ENCODE data around the gene MPL. TPM values are rescaled to one million over a fixed set of nuclear protein-coding genes. Genes with fewer than 3 reads are reported as not detected.

Gene MPL
- total RNA-seq, 2 donors from 2014 or later, result 0.64 to 1.2 TPM

GRCh38 chr1:43312212-43312623 is 25.4 kb upstream of the MPL start:
- no peak overlapping the region for H3K9ac ChIP-seq (ENCODE audit: extremely low read depth, low read length, poor library complexity, severe bottlenecking)
- no peak for DNase-seq

DNA sequence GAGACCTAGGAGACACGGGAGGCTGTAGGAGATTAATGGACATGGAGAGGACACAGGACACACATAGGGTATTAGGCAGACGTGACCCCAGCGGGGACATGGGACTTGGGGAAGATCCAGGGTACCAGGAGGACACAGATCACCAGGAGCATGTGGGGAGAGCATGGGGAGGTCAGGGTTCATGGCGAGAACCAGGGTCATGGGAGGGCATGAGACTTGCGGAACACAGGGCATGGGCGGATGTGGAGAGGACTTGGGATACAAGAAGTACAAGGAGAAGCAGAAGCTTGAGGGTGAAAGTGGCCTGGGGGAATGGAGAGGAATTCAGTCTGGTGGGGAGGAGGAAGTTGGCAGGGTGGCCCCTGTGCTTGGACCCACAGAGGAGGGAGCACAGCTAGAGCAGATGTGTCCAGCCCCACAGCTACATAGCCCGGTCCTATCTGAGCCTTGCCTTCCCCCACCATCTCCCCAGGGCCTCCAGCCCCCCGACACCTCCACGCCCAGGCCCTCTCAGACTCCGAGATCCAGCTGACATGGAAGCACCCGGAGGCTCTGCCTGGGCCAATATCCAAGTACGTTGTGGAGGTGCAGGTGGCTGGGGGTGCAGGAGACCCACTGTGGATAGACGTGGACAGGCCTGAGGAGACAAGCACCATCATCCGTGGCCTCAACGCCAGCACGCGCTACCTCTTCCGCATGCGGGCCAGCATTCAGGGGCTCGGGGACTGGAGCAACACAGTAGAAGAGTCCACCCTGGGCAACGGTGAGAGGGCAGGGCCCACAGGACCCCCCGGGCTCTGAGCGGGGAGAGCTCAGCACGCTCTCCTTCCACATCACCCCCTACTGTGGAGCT is 24.7 kb upstream of the MPL start:
- Histone ChIP-seq H3K36me3 (ENCODE audit: control insufficient read depth, insufficient read depth, low read length) (no peaks in the 10 kb centered on the region), H3K4me3 (ENCODE audit: low read length) (no peak overlapping the region), H3K4me1 (ENCODE audit: control insufficient read depth, insufficient read depth, low read length) (no peaks in the 10 kb centered on the region), H3K27me3 (ENCODE audit: control insufficient read depth, insufficient read depth, low read length, poor library complexity, severe bottlenecking) (no peaks in the 10 kb centered on the region), H3K9ac (ENCODE audit: extremely low read depth, low read length, poor library complexity, severe bottlenecking) (no peak overlapping the region), H3K9me3 (ENCODE audit: control insufficient read depth, low read length) (no peaks in the 10 kb centered on the region), H3K27ac (ENCODE audit: low read depth, low read length) (no peak overlapping the region)
- no peaks in the 10 kb centered on the region for H3K36me3 Mint-ChIP-seq (ENCODE audit: low read depth)
- TF ChIP-seq CTCF (conservative IDR thresholded peaks at IDR 0.05), result no peak
- H3K4me1 Mint-ChIP-seq, result peaks cover 1% of the 10 kb centered on the region
- H3K27ac Mint-ChIP-seq, result no peak overlapping the region
- no peak overlapping the region for H3K4me3 Mint-ChIP-seq
- H3K9me3 Mint-ChIP-seq, result no peaks in the 10 kb centered on the region
- no peak for DNase-seq
- H3K27me3 Mint-ChIP-seq (ENCODE audit: insufficient read depth), result peaks cover 3% of the 10 kb centered on the region
- WGBS, 2 experiments (ENCODE audit: insufficient coverage in 1 of 2, insufficient read length in 1 of 2), result 93 to 97% methylated on average over 10 to 24 of the region's 24 CpGs

More at GRCh38 chr1:43312212-43312623, 25.4 kb upstream of the MPL start:
- Mint-ChIP-seq H3K9me3 (no peaks in the 10 kb centered on the region), H3K27ac (no peak overlapping the region), H3K27me3 (ENCODE audit: insufficient read depth) (peaks cover 3% of the 10 kb centered on the region), H3K36me3 (ENCODE audit: low read depth) (no peaks in the 10 kb centered on the region), H3K4me3 (no peak overlapping the region), H3K4me1 (no peaks in the 10 kb centered on the region)
- no peaks in the 10 kb centered on the region for H3K36me3 ChIP-seq (ENCODE audit: control insufficient read depth, insufficient read depth, low read length)
- H3K4me3 ChIP-seq (ENCODE audit: low read length), result no peak overlapping the region
- no peak for TF ChIP-seq CTCF (conservative IDR thresholded peaks at IDR 0.05)
- no peaks in the 10 kb centered on the region for H3K27me3 ChIP-seq (ENCODE audit: control insufficient read depth, insufficient read depth, low read length, poor library complexity, severe bottlenecking)
- no peak overlapping the region for H3K27ac ChIP-seq (ENCODE audit: low read depth, low read length)
- H3K4me1 ChIP-seq (ENCODE audit: control insufficient read depth, insufficient read depth, low read length), result no peaks in the 10 kb centered on the region
- WGBS, 2 experiments (ENCODE audit: insufficient coverage in 1 of 2, insufficient read length in 1 of 2), result 87 to 95% methylated on average over 3 to 19 of the region's 19 CpGs
- no peaks in the 10 kb centered on the region for H3K9me3 ChIP-seq (ENCODE audit: control insufficient read depth, low read length)

GRCh38 chr1:43313771-43314170 is 23.8 kb upstream of the MPL start:
- H3K27ac ChIP-seq (ENCODE audit: low read depth, low read length), result no peak overlapping the region
- Mint-ChIP-seq H3K27me3 (ENCODE audit: insufficient read depth) (peaks cover 3% of the 10 kb centered on the region), H3K4me3 (no peak overlapping the region), H3K9me3 (no peaks in the 10 kb centered on the region), H3K36me3 (ENCODE audit: low read depth) (no peaks in the 10 kb centered on the region), H3K4me1 (peaks cover 5% of the 10 kb centered on the region), H3K27ac (no peak overlapping the region)
- no peaks in the 10 kb centered on the region for H3K27me3 ChIP-seq (ENCODE audit: control insufficient read depth, insufficient read depth, low read length, poor library complexity, severe bottlenecking)
- H3K36me3 ChIP-seq (ENCODE audit: control insufficient read depth, insufficient read depth, low read length), result no peaks in the 10 kb centered on the region
- H3K4me1 ChIP-seq (ENCODE audit: control insufficient read depth, insufficient read depth, low read length), result no peaks in the 10 kb centered on the region
- H3K4me3 ChIP-seq (ENCODE audit: low read length), result no peak overlapping the region
- no peak for DNase-seq
- no peaks in the 10 kb centered on the region for H3K9me3 ChIP-seq (ENCODE audit: control insufficient read depth, low read length)
- WGBS, 2 experiments (ENCODE audit: insufficient coverage in 1 of 2, insufficient read length in 1 of 2), result 98 to 100% methylated on average over 3 to 9 of the region's 10 CpGs
- no peak for TF ChIP-seq CTCF (conservative IDR thresholded peaks at IDR 0.05)
- H3K9ac ChIP-seq (ENCODE audit: extremely low read depth, low read length, poor library complexity, severe bottlenecking), result no peak overlapping the region
